Measurements from ENCODE around the gene LY6G5C. TPM values are rescaled to one million over a fixed set of nuclear protein-coding genes. Genes with fewer than 3 reads are reported as not detected.

Gene LY6G5C
- total and polyA plus RNA-seq, 2 of the 13 experiments (the other 11 are each of a cell fraction or from before 2014, with no cell fraction given) = 0.33 to 0.55 TPM

DNA sequence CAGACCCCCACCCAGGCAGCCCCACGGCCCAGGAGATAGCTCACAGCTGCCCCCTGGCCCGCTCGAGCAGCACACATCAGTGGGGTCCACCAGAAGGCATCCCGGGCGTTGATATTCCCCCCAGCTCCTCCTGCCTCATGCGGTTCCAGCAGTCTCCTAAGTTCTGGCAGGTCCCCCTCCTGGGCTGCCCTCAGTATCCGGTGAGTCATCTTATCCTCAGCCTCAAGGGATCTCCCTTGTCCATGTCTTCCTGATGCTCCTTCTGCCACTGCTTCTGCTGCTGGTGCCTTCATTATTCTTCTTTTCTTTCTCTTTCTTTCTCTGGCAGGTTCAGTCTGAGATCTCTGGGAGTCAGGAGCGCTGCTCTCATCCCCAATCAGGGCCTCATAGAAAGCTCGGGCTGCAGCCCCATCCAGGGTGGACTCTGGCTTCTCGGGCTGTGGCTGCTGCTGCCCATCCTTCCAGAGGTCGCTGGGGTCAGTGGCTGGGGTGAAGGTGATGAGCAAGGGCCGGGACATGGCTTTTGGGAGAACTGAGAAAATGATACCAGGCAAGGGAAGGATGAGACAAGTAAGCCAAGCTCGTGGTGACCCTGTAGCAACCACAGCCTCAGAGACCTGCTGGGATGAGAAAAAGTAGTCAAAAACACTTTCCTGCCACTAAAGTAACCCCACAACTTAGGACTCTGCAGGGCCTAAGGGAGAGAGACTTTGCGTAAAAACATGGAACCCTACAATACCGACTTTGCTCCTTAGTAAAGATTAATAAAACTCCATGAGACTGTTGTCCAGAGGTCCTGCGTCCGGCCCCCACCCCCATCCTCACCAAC is 16.7 kb downstream of the LY6G5C start (continued):
- TF ChIP-seq RERE (CRISPR knock-in tag; IDR thresholded peaks at IDR 0.05; ENCODE audit: low read depth) (no peak), GATAD2A (CRISPR knock-in tag; IDR thresholded peaks at IDR 0.05) (peak; percentile 46; the same call in 1 of the 2 replicates), ZNF781 (CRISPR knock-in tag; IDR thresholded peaks at IDR 0.05; ENCODE audit: borderline replicate concordance, not compliant biosample characterization) (no peak), FOSL2 (CRISPR knock-in tag; IDR thresholded peaks at IDR 0.05) (peak; percentile 78), NFIB (CRISPR knock-in tag; IDR thresholded peaks at IDR 0.05; ENCODE audit: borderline replicate concordance) (no peak), ZNF432 (CRISPR knock-in tag; IDR thresholded peaks at IDR 0.05; ENCODE audit: borderline replicate concordance) (no peak), ZNF616 (CRISPR knock-in tag; IDR thresholded peaks at IDR 0.05; ENCODE audit: low read depth) (0 out of 2 replicates have a peak, but pooled peaks have one; percentile 34), ZSCAN9 (CRISPR knock-in tag; IDR thresholded peaks at IDR 0.05; ENCODE audit: borderline replicate concordance) (no peak), MYC (CRISPR knock-in tag; IDR thresholded peaks at IDR 0.05; ENCODE audit: borderline replicate concordance) (peak; percentile 56; the same call in 1 of the 2 replicates), YY1 (IDR thresholded peaks at IDR 0.05; ENCODE audit: insufficient read depth, insufficient replicate concordance, low read depth, low read length) (no peak), MTF1 (CRISPR knock-in tag; IDR thresholded peaks at IDR 0.05) (0 out of 2 replicates have a peak, but pooled peaks have one; percentile 46), AGO1 (IDR thresholded peaks at IDR 0.05; ENCODE audit: low read depth, low read length, poor library complexity, severe bottlenecking) (peak; percentile 91), NFATC3 (CRISPR knock-in tag; IDR thresholded peaks at IDR 0.05) (no peak), SMARCC2 (IDR thresholded peaks at IDR 0.05) (no peak), ZHX2 (IDR thresholded peaks at IDR 0.05; ENCODE audit: low read depth) (no peak), ZHX2 (CRISPR knock-in tag; IDR thresholded peaks at IDR 0.05; ENCODE audit: borderline replicate concordance) (peak; percentile 56; the same call in 1 of the 2 replicates)
- TF ChIP-seq, protein P1, sequence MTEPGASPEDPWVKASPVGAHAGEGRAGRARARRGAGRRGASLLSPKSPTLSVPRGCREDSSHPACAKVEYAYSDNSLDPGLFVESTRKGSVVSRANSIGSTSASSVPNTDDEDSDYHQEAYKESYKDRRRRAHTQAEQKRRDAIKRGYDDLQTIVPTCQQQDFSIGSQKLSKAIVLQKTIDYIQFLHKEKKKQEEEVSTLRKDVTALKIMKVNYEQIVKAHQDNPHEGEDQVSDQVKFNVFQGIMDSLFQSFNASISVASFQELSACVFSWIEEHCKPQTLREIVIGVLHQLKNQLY (CRISPR knock-in tag; IDR thresholded peaks at IDR 0.05) = 0 out of 2 replicates have a peak, but pooled peaks have one; percentile 0
